HepG2 (cell line): ENCODE results near the gene CABP4. TPM values are rescaled to one million over a fixed set of nuclear protein-coding genes. Genes with fewer than 3 reads are reported as not detected.
A peak's percentile ranks its signal among the peaks of the same experiment; 100 is the strongest.
"Not testable (repeated sequence)": the region's sequence is repeated elsewhere in the genome, so short reads cannot be mapped to it uniquely, and the experiment has no call there.

Source experiments
- ATAC-seq: fragments of 200-7000 bp; cut with Tn5 transposase; 3 replicates; pipeline ENCODE4 v1.9.1; 2020; ENCODE audit warnings: mild to moderate bottlenecking, moderate library complexity
- BruUV-seq: library from RNA; stranded (reverse); fragments of 400-500 nt; replicated peaks from 2 replicates; lab custom pipeline; 2021; lab: Mats Ljungman, UMichigan
- CTCF ChIA-PET: fragments of 300-600 bp; formaldehyde crosslinking; extraction: SDS; loops from one replicate; lab custom pipeline; 2021; ENCODE audit warnings: low total read pairs, inconsistent platforms, low intra/inter-chr PET ratio; lab: Yijun Ruan, JAX
- POLR2A ChIA-PET: fragments of 350-600 bp; sonication (Branson Sonifier 250); formaldehyde crosslinking; loops from one replicate; lab custom pipeline; 2020; ENCODE audit warnings: antibody characterized with exemption, inconsistent platforms; lab: Yijun Ruan, JAX
- DNase-seq: peaks from one replicate; pipeline ENCODE4 v3.0.0-alpha.2; 2015; ENCODE audit warnings: low spot score
- FAIRE-seq: peaks from 3 replicates; lab custom pipeline; 2011; peaks lifted over from hg19 to GRCh38; lab: Jason Lieb, UNC
- H2AFZ ChIP-seq: one replicate; pipeline ENCODE4 v1.6.1; 2011; ENCODE audit warnings: low read length, inconsistent platforms
- H3K27ac ChIP-seq: fragments of 300-600 bp; 3 replicates; pipeline ENCODE4 v1.8.0; 2011; ENCODE audit warnings: mixed run types, mild to moderate bottlenecking, mixed read lengths, low read length, inconsistent platforms; ENCODE audit not compliant: insufficient read depth; ENCODE audit errors: extremely low read length
- H3K27me3 ChIP-seq, 2 experiments: fragments of 200-600 bp in 1 of 2; 2 replicates in 1 of 2; 3 replicates in 1 of 2; pipeline versions ENCODE4 v1.6.0 to v1.8.0; 2011; ENCODE audit warnings: low read length in 2 of 2, mild to moderate bottlenecking in 2 of 2, moderate library complexity in 2 of 2, inconsistent platforms in 1 of 2; ENCODE audit not compliant: insufficient read depth in 2 of 2, control insufficient read depth in 1 of 2
- H3K36me3 ChIP-seq, 2 experiments: fragments of 200-600 bp in 1 of 2; replicated peaks in 1 of 2; 2 replicates in 1 of 2; 3 replicates in 1 of 2; pipeline versions ENCODE4 v1.5.1 to v1.8.0; 2011; ENCODE audit warnings: low read length in 2 of 2, inconsistent platforms in 1 of 2; ENCODE audit not compliant: insufficient read depth in 2 of 2, control insufficient read depth in 1 of 2
- H3K4me1 ChIP-seq: 2 replicates; pipeline ENCODE4 v1.5.1; 2012; ENCODE audit warnings: low read length, inconsistent platforms; ENCODE audit not compliant: insufficient read depth
- H3K4me2 ChIP-seq: 2 replicates; pipeline ENCODE4 v1.6.0; 2011; ENCODE audit warnings: low read depth, low read length, inconsistent platforms
- H3K4me3 ChIP-seq, 3 experiments: fragments of 200-600 bp in 1 of 3; sonication (generic), shearing (Covaris generic) in 1 of 3; replicated peaks in 1 of 3; 2 replicates each; pipeline ENCODE4 v1.5.1; 2011 to 2016; ENCODE audit warnings: low read length in 3 of 3, inconsistent platforms in 2 of 3, low read depth in 2 of 3, mild to moderate bottlenecking in 2 of 3, control low read depth in 1 of 3, mixed read lengths in 1 of 3; ENCODE audit not compliant: insufficient read depth in 1 of 3
- H3K79me2 ChIP-seq: one replicate; pipeline ENCODE4 v1.6.1; 2011; ENCODE audit warnings: low read length, inconsistent platforms; ENCODE audit not compliant: insufficient read depth
- H3K9ac ChIP-seq: 2 replicates; pipeline ENCODE4 v1.6.0; 2011; ENCODE audit warnings: mild to moderate bottlenecking, low read depth, low read length, inconsistent platforms; ENCODE audit not compliant: insufficient read depth
- H3K9me3 ChIP-seq: 2 replicates; pipeline ENCODE4 v1.5.1; 2012; ENCODE audit warnings: mild to moderate bottlenecking, low read length
- H4K20me1 ChIP-seq: 2 replicates; pipeline ENCODE4 v1.6.0; 2011; ENCODE audit warnings: inconsistent platforms, mild to moderate bottlenecking, low read length, moderate library complexity; ENCODE audit not compliant: insufficient read depth
- PAXIP1 ChIP-seq: sonication (generic); formaldehyde crosslinking; conservative IDR thresholded peaks from 2 replicates; pipeline ENCODE4 v1.4.0; 2020; ENCODE audit warnings: mild to moderate bottlenecking, missing genetic modification reagents, moderate library complexity
- SOX5 ChIP-seq: IDR thresholded peaks from 2 replicates; pipeline ENCODE4 v1.6.1; 2016; ENCODE audit warnings: borderline replicate concordance
- ZGPAT ChIP-seq: IDR thresholded peaks from 2 replicates; pipeline ENCODE4 v1.6.1; 2016; ENCODE audit warnings: mild to moderate bottlenecking
- WGBS: methylation state at CpG from one replicate; pipeline ENCODE4 v1.1.6; 2017; ENCODE audit warnings: low lambda C conversion rate; 5-methylcytosine and 5-hydroxymethylcytosine counted together
- in situ Hi-C: cut with HindIII; loops from 2 replicates; pipeline ENCODE4 v1.10.0; 2017; ENCODE audit warnings: low pct_unique_long_range_greater_than_20kb; ENCODE audit not compliant: extremely low pct_ligation_motif_present
- intact Hi-C: fragments of 100-400 bp; cut with micrococcal nuclease; formaldehyde crosslinking; loops from one replicate; pipeline ENCODE4 v1.10.0; 2022; ENCODE audit not compliant: unreplicated experiment
- polyA plus RNA-seq, 8 experiments: library from polyadenylated mRNA; depleted of rRNA in 3 of 8; stranded (reverse) in 7 of 8; unstranded in 1 of 8; fragments of >200 nt; fragmentation: Illumina TruSeq in 4 of 8; extraction: Trizol in 4 of 8; gene quantifications; 2 replicates each; pipeline versions ENCODE4 v1.2.1 to v1.2.3, GENCODE V29; 2011 to 2016; ENCODE audit warnings: low read depth in 4 of 8, missing spikeins in 1 of 8, mixed read lengths in 1 of 8; ENCODE audit not compliant: insufficient read depth in 1 of 8
- total RNA-seq, 5 experiments: library from RNA; depleted of rRNA; stranded (reverse); fragments of >200 nt; fragmentation: Illumina TruSeq; extraction: Trizol; gene quantifications; 2 replicates each; pipeline ENCODE4 v1.2.3, GENCODE V29; 2016; ENCODE audit warnings: low read depth in 1 of 5

Gene CABP4
- total and polyA plus RNA-seq, 2 of the 13 experiments (the other 11 are each of a cell fraction or from before 2014, with no cell fraction given) = not detected

- H3K79me2 ChIP-seq, H3K4me3 ChIP-seq, H3K36me3 ChIP-seq, ATAC-seq, in situ Hi-C loops, H2AFZ ChIP-seq, FAIRE-seq, DNase-seq, H3K9ac ChIP-seq, CTCF ChIA-PET, intact Hi-C loops, BruUV-seq, H4K20me1 ChIP-seq, H3K9me3 ChIP-seq, H3K27me3 ChIP-seq: not testable (repeated sequence)
- POLR2A ChIA-PET = interaction anchor here (1.1 to 1.5 kb wide), 3 partner anchors 9 to 124 kb away, joined by 3 to 6 read pairs (median 3); partner anchors contain the start of gene POLD4
- H3K4me1 ChIP-seq = peaks cover 52% of the 10 kb centered on the region
- WGBS = 31% methylated on average over 14 of the region's 16 CpGs
- H3K27ac ChIP-seq = peak overlapping the region; percentile 54
- peak overlapping the region; percentile 28; the same call in 1 of the 2 replicates for H3K4me2 ChIP-seq
- TF ChIP-seq PAXIP1 (CRISPR knock-in tag) = peak; percentile 16; the same call in 1 of the 2 replicates
- peak; percentile 7; the same call in 1 of the 2 replicates for TF ChIP-seq SOX5 (CRISPR knock-in tag)
- 0 out of 2 replicates have a peak, but pooled peaks have one; percentile 17 for TF ChIP-seq ZGPAT (CRISPR knock-in tag)
Measured at GRCh38 chr11:67477344-67478050, 22.3 kb downstream of the CABP4 start.
